Measurements from ENCODE around the gene FUT4.

DNA sequence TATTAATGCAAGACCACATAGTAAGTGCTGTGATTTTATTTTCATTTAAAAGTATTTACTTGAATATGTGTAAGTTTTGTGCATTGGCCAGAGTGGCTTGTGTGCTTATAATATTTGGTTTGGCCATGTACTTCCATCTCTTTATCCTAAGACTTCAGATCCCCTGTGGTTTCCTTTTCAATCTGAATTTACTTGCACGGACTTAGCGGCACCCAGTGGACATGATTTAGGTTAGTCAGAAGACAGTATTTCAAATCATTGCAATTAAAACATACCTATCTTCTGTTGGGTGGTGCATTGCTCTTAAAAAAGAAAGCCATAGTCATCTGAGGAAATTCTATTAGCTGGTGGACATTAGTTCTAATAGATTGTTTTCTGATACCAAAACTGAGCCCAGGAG, 54.2 kb downstream of the FUT4 start:
- no peak for TF ChIP-seq POLR2AphosphoS5 (IDR thresholded peaks at IDR 0.05; ENCODE audit: borderline replicate concordance, low read depth, low read length)
- no peak for TF ChIP-seq EZH2 (IDR thresholded peaks at IDR 0.05)
